ENCODE data around the gene OCEL1.

The OCEL1 gene

GRCh38 chr19:17235300-17235970, 9.4 kb downstream of the OCEL1 start:
- H3K4me3 ChIP-seq (ENCODE audit: low read depth, low read length) = peak overlapping the region; percentile 70
- TF ChIP-seq, protein P1, sequence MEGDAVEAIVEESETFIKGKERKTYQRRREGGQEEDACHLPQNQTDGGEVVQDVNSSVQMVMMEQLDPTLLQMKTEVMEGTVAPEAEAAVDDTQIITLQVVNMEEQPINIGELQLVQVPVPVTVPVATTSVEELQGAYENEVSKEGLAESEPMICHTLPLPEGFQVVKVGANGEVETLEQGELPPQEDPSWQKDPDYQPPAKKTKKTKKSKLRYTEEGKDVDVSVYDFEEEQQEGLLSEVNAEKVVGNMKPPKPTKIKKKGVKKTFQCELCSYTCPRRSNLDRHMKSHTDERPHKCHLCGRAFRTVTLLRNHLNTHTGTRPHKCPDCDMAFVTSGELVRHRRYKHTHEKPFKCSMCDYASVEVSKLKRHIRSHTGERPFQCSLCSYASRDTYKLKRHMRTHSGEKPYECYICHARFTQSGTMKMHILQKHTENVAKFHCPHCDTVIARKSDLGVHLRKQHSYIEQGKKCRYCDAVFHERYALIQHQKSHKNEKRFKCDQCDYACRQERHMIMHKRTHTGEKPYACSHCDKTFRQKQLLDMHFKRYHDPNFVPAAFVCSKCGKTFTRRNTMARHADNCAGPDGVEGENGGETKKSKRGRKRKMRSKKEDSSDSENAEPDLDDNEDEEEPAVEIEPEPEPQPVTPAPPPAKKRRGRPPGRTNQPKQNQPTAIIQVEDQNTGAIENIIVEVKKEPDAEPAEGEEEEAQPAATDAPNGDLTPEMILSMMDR (IDR thresholded peaks at IDR 0.05; ENCODE audit: low read depth, low read length) = peak; percentile 31
- peak; percentile 1 for TF ChIP-seq POLR2A (IDR thresholded peaks at IDR 0.05; ENCODE audit: extremely low read depth, insufficient read length)
- TF ChIP-seq MYC (IDR thresholded peaks at IDR 0.05; ENCODE audit: low read depth, low read length) = peak; percentile 83
- TF ChIP-seq, protein P2, sequence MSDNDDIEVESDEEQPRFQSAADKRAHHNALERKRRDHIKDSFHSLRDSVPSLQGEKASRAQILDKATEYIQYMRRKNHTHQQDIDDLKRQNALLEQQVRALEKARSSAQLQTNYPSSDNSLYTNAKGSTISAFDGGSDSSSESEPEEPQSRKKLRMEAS (IDR thresholded peaks at IDR 0.05; ENCODE audit: low read depth, low read length) = peak; percentile 78
- DNase-seq (ENCODE audit: low read depth) = peak; percentile 84

DNA sequence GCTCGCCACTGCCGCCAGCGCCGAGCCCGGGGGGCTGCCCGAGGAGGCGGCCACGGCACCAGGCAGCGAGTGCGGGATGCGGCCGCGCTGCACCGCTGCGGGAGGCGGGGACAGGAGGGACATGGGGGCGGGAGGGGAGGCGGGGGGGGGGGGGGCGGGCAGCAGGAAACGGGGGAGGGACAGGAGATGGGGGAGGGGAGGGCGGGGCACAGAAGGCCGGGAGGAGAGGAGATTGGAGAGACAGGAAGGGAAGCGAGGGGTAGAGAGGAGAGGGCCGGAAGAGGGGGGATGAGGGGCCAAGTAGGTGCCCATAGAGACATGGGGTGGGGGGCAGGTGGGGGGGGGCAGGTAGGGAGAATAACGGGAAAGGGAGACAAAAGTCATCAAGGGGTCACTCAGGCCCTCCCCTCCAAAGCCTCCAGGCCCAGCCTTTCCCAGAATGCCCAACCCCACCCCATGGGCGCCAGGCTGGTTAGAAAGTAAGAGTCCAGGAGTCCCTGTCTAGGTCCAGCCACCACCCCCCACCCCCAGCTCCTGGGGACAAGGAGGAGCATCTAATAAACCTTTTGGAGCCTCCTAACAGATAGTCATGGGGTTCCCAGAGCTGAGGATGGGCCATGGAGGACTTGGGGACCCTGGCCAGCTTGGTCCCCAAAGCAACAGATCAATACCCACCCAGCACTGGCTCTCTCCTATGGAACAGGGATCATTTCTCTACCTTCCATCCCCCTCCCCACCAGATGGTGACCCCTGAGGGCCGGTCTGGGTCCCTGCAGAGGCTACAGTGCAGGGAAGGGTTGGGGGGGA, 10.1 kb downstream of the OCEL1 start:
- no peak for TF ChIP-seq MYC (IDR thresholded peaks at IDR 0.05; ENCODE audit: low read depth, low read length)
- TF ChIP-seq, protein P1 (IDR thresholded peaks at IDR 0.05; ENCODE audit: low read depth, low read length) = no peak
- TF ChIP-seq, protein P2 (IDR thresholded peaks at IDR 0.05; ENCODE audit: low read depth, low read length) = no peak
- peak; percentile 31 for TF ChIP-seq POLR2A (IDR thresholded peaks at IDR 0.05; ENCODE audit: extremely low read depth, insufficient read length)
- peak; percentile 79 for DNase-seq (ENCODE audit: low read depth)
- H3K4me3 ChIP-seq (ENCODE audit: low read depth, low read length) = peak overlapping the region; percentile 70

- no peak for DNase-seq (ENCODE audit: low read depth)
- no peak overlapping the region for H3K4me3 ChIP-seq (ENCODE audit: low read depth, low read length)
- TF ChIP-seq MYC (IDR thresholded peaks at IDR 0.05; ENCODE audit: low read depth, low read length) = no peak
- no peak for TF ChIP-seq POLR2A (IDR thresholded peaks at IDR 0.05; ENCODE audit: extremely low read depth, insufficient read length)
- TF ChIP-seq, protein P1 (IDR thresholded peaks at IDR 0.05; ENCODE audit: low read depth, low read length) = no peak
- TF ChIP-seq, protein P2 (IDR thresholded peaks at IDR 0.05; ENCODE audit: low read depth, low read length) = no peak
Observed at GRCh38 chr19:17236811-17237543, 11.0 kb downstream of the OCEL1 start.

- no peak for DNase-seq (ENCODE audit: low read depth)
- TF ChIP-seq, protein P2 (IDR thresholded peaks at IDR 0.05; ENCODE audit: low read depth, low read length) = no peak
- TF ChIP-seq, protein P1 (IDR thresholded peaks at IDR 0.05; ENCODE audit: low read depth, low read length) = no peak
- TF ChIP-seq POLR2A (IDR thresholded peaks at IDR 0.05; ENCODE audit: extremely low read depth, insufficient read length) = no peak
- no peak for TF ChIP-seq MYC (IDR thresholded peaks at IDR 0.05; ENCODE audit: low read depth, low read length)
- no peak overlapping the region for H3K4me3 ChIP-seq (ENCODE audit: low read depth, low read length)
Observed at GRCh38 chr19:17237747-17238706, 12.0 kb downstream of the OCEL1 start.
